ENCODE measurements around the gene OBI1.
A peak's percentile ranks its signal among the peaks of the same experiment; 100 is the strongest.

GRCh38 chr13:78603240-78603957, 55.6 kb downstream of the OBI1 start, which contains the start of gene POU4F1:
- peak; percentile 46; the same call in 1 of the 2 replicates for TF ChIP-seq POLR2AphosphoS5 (IDR thresholded peaks at IDR 0.05; ENCODE audit: borderline replicate concordance, low read depth, low read length)
- no peak for TF ChIP-seq EZH2 (IDR thresholded peaks at IDR 0.05)
- no peak for TF ChIP-seq FOXP2 (optimal IDR thresholded peaks at IDR 0.05; ENCODE audit: control extremely low read depth, extremely low read length, insufficient read depth)

Data from SK-N-MC (cell line).